ENCODE measurements around the gene DVL2. TPM values are rescaled to one million over a fixed set of nuclear protein-coding genes. Genes with fewer than 3 reads are reported as not detected.
A peak's percentile ranks its signal among the peaks of the same experiment; 100 is the strongest.

The DVL2 gene
- total and polyA plus RNA-seq, 2 of the 13 experiments (the other 11 are each of a cell fraction or from before 2014, with no cell fraction given) = 5.7 to 38.2 TPM

GRCh38 chr17:7252176-7253043, 18.1 kb upstream of the DVL2 start, which contains the start of gene ELP5 (continued):
- TF ChIP-seq SETDB1 (CRISPR knock-in tag; IDR thresholded peaks at IDR 0.05; ENCODE audit: borderline replicate concordance) = no peak; the same call in 1 of the 2 replicates
- TF ChIP-seq MBD4 (IDR thresholded peaks at IDR 0.05; ENCODE audit: borderline replicate concordance, low read length) = no peak
- no peak for TF ChIP-seq TRAFD1 (CRISPR knock-in tag; IDR thresholded peaks at IDR 0.05; ENCODE audit: borderline replicate concordance)
- TF ChIP-seq ISX (CRISPR knock-in tag; conservative IDR thresholded peaks at IDR 0.05) = no peak
- no peak for TF ChIP-seq HOXA9 (CRISPR knock-in tag; IDR thresholded peaks at IDR 0.05; ENCODE audit: borderline replicate concordance)
- no peak for TF ChIP-seq KLF12 (CRISPR knock-in tag; IDR thresholded peaks at IDR 0.05; ENCODE audit: borderline replicate concordance)
- no peak; the same call in 1 of the 2 replicates for TF ChIP-seq ZBTB33 (CRISPR knock-in tag; IDR thresholded peaks at IDR 0.05)
- no peak for TF ChIP-seq ZKSCAN5 (CRISPR knock-in tag; IDR thresholded peaks at IDR 0.05)
- TF ChIP-seq SRSF1 (optimal IDR thresholded peaks at IDR 0.05; ENCODE audit: low read depth, low read length) = peak; percentile 60
- TF ChIP-seq HNF1B (CRISPR knock-in tag; IDR thresholded peaks at IDR 0.05) = peak; percentile 93
- peak; percentile 96 for TF ChIP-seq ATF1 (CRISPR knock-in tag; IDR thresholded peaks at IDR 0.05)
- no peak for TF ChIP-seq SMAD1 (CRISPR knock-in tag; IDR thresholded peaks at IDR 0.05; ENCODE audit: borderline replicate concordance, low read depth)
- TF ChIP-seq ZNF850 (CRISPR knock-in tag; conservative IDR thresholded peaks at IDR 0.05) = no peak
- 0 out of 2 replicates have a peak, but pooled peaks have one; percentile 23 for TF ChIP-seq ZNF766 (CRISPR knock-in tag; IDR thresholded peaks at IDR 0.05; ENCODE audit: borderline replicate concordance)
- peak; percentile 44 for TF ChIP-seq GABPA (IDR thresholded peaks at IDR 0.05; ENCODE audit: low read depth, low read length)
- TF ChIP-seq GABPA (CRISPR knock-in tag; IDR thresholded peaks at IDR 0.05; ENCODE audit: low read depth) = 0 out of 2 replicates have a peak, but pooled peaks have one; percentile 2
- peak; percentile 86; the same call in 1 of the 2 replicates for TF ChIP-seq KDM2A (CRISPR knock-in tag; IDR thresholded peaks at IDR 0.05; ENCODE audit: borderline replicate concordance, low read depth)
- TF ChIP-seq ZFP90 (CRISPR knock-in tag; IDR thresholded peaks at IDR 0.05; ENCODE audit: borderline replicate concordance) = peak; percentile 89
- TF ChIP-seq ZKSCAN1 (IDR thresholded peaks at IDR 0.05; ENCODE audit: low read length) = 0 out of 2 replicates have a peak, but pooled peaks have one; percentile 26
- 0 out of 2 replicates have a peak, but pooled peaks have one; percentile 22 for TF ChIP-seq HBP1 (CRISPR knock-in tag; IDR thresholded peaks at IDR 0.05; ENCODE audit: low read depth)
- no peak for TF ChIP-seq ZNF17 (CRISPR knock-in tag; IDR thresholded peaks at IDR 0.05)
- TF ChIP-seq CBX2 (IDR thresholded peaks at IDR 0.05; ENCODE audit: low read depth, low read length) = no peak
- no peak for TF ChIP-seq CBX2 (CRISPR knock-in tag; IDR thresholded peaks at IDR 0.05; ENCODE audit: low read depth)

Measured in HepG2 (cell line).